KMS-11 (cell line): ENCODE measurements around the gene PLXNA2.

Source experiments
- H2AFZ ChIP-seq: fragments of 200-600 bp; sonication (generic); 2 replicates; pipeline ENCODE4 v1.6.1; 2016; ENCODE audit warnings: antibody characterized with exemption, mixed run types, low read depth
- H3K27ac ChIP-seq: fragments of 200-600 bp; sonication (generic); 2 replicates; pipeline ENCODE4 v1.6.1; 2016; ENCODE audit warnings: mild to moderate bottlenecking, mixed run types
- H3K27me3 ChIP-seq: fragments of 200-600 bp; sonication (generic); 2 replicates; pipeline ENCODE4 v1.6.1; 2017; ENCODE audit warnings: mild to moderate bottlenecking, low read depth, mixed run types, moderate library complexity; ENCODE audit not compliant: insufficient read depth
- H3K36me3 ChIP-seq: fragments of 200-600 bp; sonication (generic); 2 replicates; pipeline ENCODE4 v1.6.1; 2017; ENCODE audit warnings: mild to moderate bottlenecking, mixed run types; ENCODE audit not compliant: insufficient read depth
- H3K4me1 ChIP-seq: fragments of 200-600 bp; sonication (generic); 2 replicates; pipeline ENCODE4 v1.6.1; 2016; ENCODE audit warnings: mild to moderate bottlenecking, low read depth, mixed run types; ENCODE audit not compliant: poor library complexity, severe bottlenecking
- H3K4me2 ChIP-seq: fragments of 200-600 bp; sonication (generic); 2 replicates; pipeline ENCODE4 v1.7.0; 2016; ENCODE audit warnings: mild to moderate bottlenecking, mixed run types
- H3K4me3 ChIP-seq: fragments of 200-600 bp; sonication (generic); IDR thresholded peaks from 2 replicates; pipeline ENCODE4 v1.6.1; 2017; ENCODE audit warnings: low read depth, low read length, mixed read lengths; ENCODE audit not compliant: insufficient read depth
- H3K79me2 ChIP-seq: fragments of 200-600 bp; sonication (generic); 2 replicates; pipeline ENCODE4 v1.6.1; 2016; ENCODE audit warnings: low read depth, mixed run types; ENCODE audit not compliant: insufficient read depth
- H3K9ac ChIP-seq: fragments of 200-600 bp; sonication (generic); 2 replicates; pipeline ENCODE4 v1.6.1; 2016; ENCODE audit warnings: mild to moderate bottlenecking, mixed run types
- H4K20me1 ChIP-seq: fragments of 200-600 bp; sonication (generic); 2 replicates; pipeline ENCODE4 v1.6.1; 2016; ENCODE audit warnings: mild to moderate bottlenecking, mixed run types; ENCODE audit not compliant: insufficient read depth
- CTCF ChIP-seq: fragments of 200-600 bp; sonication (generic); conservative IDR thresholded peaks from 2 replicates; pipeline ENCODE4 v1.6.1; 2017; ENCODE audit warnings: low read depth, mild to moderate bottlenecking, antibody characterized with exemption, low read length, moderate library complexity, mixed read lengths

PLXNA2 gene

GRCh38 chr1:208024406-208024805 is 219.8 kb downstream of the PLXNA2 start:
- H3K27ac ChIP-seq = no peak overlapping the region
- H3K27me3 ChIP-seq = no peaks in the 10 kb centered on the region
- H3K4me2 ChIP-seq = no peak overlapping the region
- no peak for TF ChIP-seq CTCF
- H2AFZ ChIP-seq = no peak overlapping the region
- no peaks in the 10 kb centered on the region for H3K36me3 ChIP-seq
- no peak overlapping the region for H3K4me3 ChIP-seq
- H3K79me2 ChIP-seq = no peaks in the 10 kb centered on the region
- no peaks in the 10 kb centered on the region for H4K20me1 ChIP-seq
- no peaks in the 10 kb centered on the region for H3K4me1 ChIP-seq
- no peak overlapping the region for H3K9ac ChIP-seq

- no peak overlapping the region for H3K27ac ChIP-seq
- H3K9ac ChIP-seq = no peak overlapping the region
- H3K27me3 ChIP-seq = no peaks in the 10 kb centered on the region
- no peak for TF ChIP-seq CTCF
- no peak overlapping the region for H2AFZ ChIP-seq
- no peaks in the 10 kb centered on the region for H3K36me3 ChIP-seq
- H3K4me2 ChIP-seq = no peak overlapping the region
- no peak overlapping the region for H3K4me3 ChIP-seq
- H3K79me2 ChIP-seq = no peaks in the 10 kb centered on the region
- H4K20me1 ChIP-seq = no peaks in the 10 kb centered on the region
- H3K4me1 ChIP-seq = no peaks in the 10 kb centered on the region
Observed at GRCh38 chr1:208019257-208019656, 224.9 kb downstream of the PLXNA2 start.

GRCh38 chr1:208015255-208015654 is 228.9 kb downstream of the PLXNA2 start:
- TF ChIP-seq CTCF = no peak
- Histone ChIP-seq H3K9ac (no peak overlapping the region), H3K4me3 (no peak overlapping the region), H3K4me1 (no peaks in the 10 kb centered on the region), H3K4me2 (no peak overlapping the region), H2AFZ (no peak overlapping the region), H4K20me1 (no peaks in the 10 kb centered on the region), H3K27ac (no peak overlapping the region), H3K27me3 (no peaks in the 10 kb centered on the region), H3K79me2 (no peaks in the 10 kb centered on the region), H3K36me3 (no peaks in the 10 kb centered on the region)

GRCh38 chr1:208013210-208013609 is 231.0 kb downstream of the PLXNA2 start:
- H2AFZ ChIP-seq = no peak overlapping the region
- no peak overlapping the region for H3K4me3 ChIP-seq
- no peaks in the 10 kb centered on the region for H4K20me1 ChIP-seq
- H3K9ac ChIP-seq = no peak overlapping the region
- H3K27me3 ChIP-seq = no peaks in the 10 kb centered on the region
- H3K79me2 ChIP-seq = no peaks in the 10 kb centered on the region
- TF ChIP-seq CTCF = no peak
- H3K4me2 ChIP-seq = no peak overlapping the region
- H3K36me3 ChIP-seq = no peaks in the 10 kb centered on the region
- H3K4me1 ChIP-seq = no peaks in the 10 kb centered on the region
- H3K27ac ChIP-seq = no peak overlapping the region
